ENCODE results near the gene WDR5. TPM values are rescaled to one million over a fixed set of nuclear protein-coding genes. Genes with fewer than 3 reads are reported as not detected.

The WDR5 gene
- total RNA-seq, 1 donor from 2014 or later, result 22.1 TPM

GRCh38 chr9:134206311-134207300 is 70.7 kb downstream of the WDR5 start:
- no peak for DNase-seq (ENCODE audit: low spot score)

- no peak for DNase-seq (ENCODE audit: low spot score)
Measured at GRCh38 chr9:134208310-134208841, 72.5 kb downstream of the WDR5 start.

GRCh38 chr9:134208981-134209725 is 73.3 kb downstream of the WDR5 start:
- no peak for DNase-seq (ENCODE audit: low spot score)

Other genes with a start within 250 kb of the WDR5 start
- gene VAV2, start 143.8 kb upstream of the WDR5 start, total RNA-seq (ENCODE audit: insufficient read depth, low replicate concordance), result 12.8 TPM
- gene BRD3OS, start 110.6 kb upstream of the WDR5 start, total RNA-seq (ENCODE audit: insufficient read depth, low replicate concordance), result 11.1 TPM
- 19.3 TPM for gene BRD3, start 68.1 kb upstream of the WDR5 start, total RNA-seq (ENCODE audit: insufficient read depth, low replicate concordance)
- not detected for gene RNU6ATAC, start 28.5 kb downstream of the WDR5 start, total RNA-seq (ENCODE audit: insufficient read depth, low replicate concordance)
- gene RXRA, start 190.4 kb downstream of the WDR5 start, total RNA-seq (ENCODE audit: insufficient read depth, low replicate concordance), result 15.9 TPM

Data from umbilical cord (tissue), 2 donors.